ENCODE results near the gene FRMD4A. TPM values are rescaled to one million over a fixed set of nuclear protein-coding genes. Genes with fewer than 3 reads are reported as not detected.

The FRMD4A gene
- total RNA-seq, 1 experiment from 2014 or later: 0.23 TPM

DNA sequence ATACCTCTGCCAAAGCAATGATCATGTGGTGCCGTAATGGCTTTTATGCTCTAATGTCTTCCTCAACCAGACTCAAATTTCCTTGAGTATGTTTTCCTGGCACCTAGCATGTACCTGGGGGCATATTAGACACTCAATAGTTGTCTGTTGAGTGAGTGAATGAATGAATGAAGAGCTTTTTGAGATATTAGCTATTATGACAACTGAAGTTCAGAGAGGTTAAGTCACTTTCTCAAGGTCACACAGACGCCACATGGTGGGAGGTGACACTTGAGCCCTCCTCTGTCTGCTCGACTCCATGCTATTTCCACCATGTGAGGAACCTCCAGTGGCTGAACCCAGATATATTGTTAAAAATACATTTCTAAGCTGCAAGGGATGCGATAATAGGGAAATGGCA lies 611.9 kb downstream of the FRMD4A start:
- Mint-ChIP-seq H3K27ac (ENCODE audit: low read depth, unreplicated experiment) (no peak overlapping the region), H3K36me3 (ENCODE audit: insufficient read depth, unreplicated experiment) (no peaks in the 10 kb centered on the region), H3K4me3 (ENCODE audit: unreplicated experiment) (no peak overlapping the region), H3K27me3 (ENCODE audit: insufficient read depth, unreplicated experiment) (no peaks in the 10 kb centered on the region), H3K9me3 (ENCODE audit: unreplicated experiment) (no peaks in the 10 kb centered on the region), H3K4me1 (ENCODE audit: insufficient read depth, unreplicated experiment) (peaks cover 10% of the 10 kb centered on the region)
- POLR2A ChIA-PET: interaction anchor here (0.6 to 0.8 kb wide), 2 partner anchors 37 to 40 kb away, joined by 3 read pairs; no protein-coding TSS in a partner anchor
- intact Hi-C loops (cut with micrococcal nuclease): no loop called here
- CTCF ChIA-PET: interaction anchor here (1.2 kb wide), 1 partner anchor 10 kb away, joined by 5 read pairs; no protein-coding TSS in a partner anchor
- BruUV-seq (replicated peaks): no TSS peak
- no peak for DNase-seq (ENCODE audit: unreplicated experiment)
- TF ChIP-seq CTCF (IDR thresholded peaks at IDR 0.05; ENCODE audit: unreplicated experiment): no peak

DNA sequence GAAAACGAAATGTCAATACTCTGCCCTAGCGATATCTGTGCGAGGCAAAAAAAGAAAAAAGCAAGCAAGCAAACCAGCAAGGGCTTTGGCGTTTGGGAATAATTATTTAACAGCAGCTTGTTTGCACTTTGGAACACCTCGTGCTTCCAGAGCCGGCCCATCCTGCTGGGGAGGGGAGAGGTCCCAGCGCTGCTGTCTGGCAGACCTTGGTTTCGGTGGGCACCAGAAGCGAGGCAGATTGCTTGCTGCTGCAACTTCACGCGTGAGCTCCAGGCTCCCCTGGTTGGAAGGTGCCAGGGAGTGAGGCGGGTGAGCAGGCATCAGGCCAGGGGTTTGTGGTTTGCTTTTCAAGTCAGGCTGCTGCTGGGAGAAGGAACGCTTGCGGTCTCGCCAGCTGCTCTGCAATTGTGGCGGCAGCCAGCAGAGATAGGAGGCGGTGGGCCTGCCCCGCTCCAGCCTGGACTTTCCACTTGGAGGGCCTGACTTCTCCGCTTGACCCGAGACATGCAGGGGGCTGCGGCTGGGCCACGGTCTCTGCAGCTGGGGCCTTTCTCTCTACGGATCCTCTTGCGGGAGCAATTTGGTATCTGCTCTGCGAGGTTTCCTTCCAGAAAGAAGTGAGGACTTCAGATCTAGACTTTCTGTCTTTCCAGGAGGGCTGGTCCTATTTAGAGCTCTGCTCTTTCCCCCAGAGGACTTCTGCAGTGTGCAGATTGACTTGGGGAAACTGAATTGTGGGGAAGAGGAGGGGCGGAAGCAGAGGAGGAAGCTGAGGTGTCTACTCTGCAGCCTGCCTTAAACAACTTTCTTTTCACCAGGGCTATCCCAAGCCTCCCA lies 612.6 kb downstream of the FRMD4A start:
- no TSS peak for BruUV-seq (replicated peaks)
- Mint-ChIP-seq H3K27ac (ENCODE audit: low read depth, unreplicated experiment) (no peak overlapping the region), H3K27me3 (ENCODE audit: insufficient read depth, unreplicated experiment) (no peaks in the 10 kb centered on the region), H3K4me3 (ENCODE audit: unreplicated experiment) (peak overlapping the region; percentile 71), H3K4me1 (ENCODE audit: insufficient read depth, unreplicated experiment) (peaks cover 12% of the 10 kb centered on the region), H3K36me3 (ENCODE audit: insufficient read depth, unreplicated experiment) (no peaks in the 10 kb centered on the region), H3K9me3 (ENCODE audit: unreplicated experiment) (no peaks in the 10 kb centered on the region)
- intact Hi-C loops (cut with micrococcal nuclease): no loop called here
- ChIA-PET CTCF (interaction anchor here (0.7 to 1.2 kb wide), 2 partner anchors 10 to 1385 kb away, joined by 5 read pairs; no protein-coding TSS in a partner anchor), POLR2A (interaction anchor here (0.7 kb wide), 1 partner anchor 15 kb away, joined by 3 read pairs; no protein-coding TSS in a partner anchor)
- TF ChIP-seq CTCF (IDR thresholded peaks at IDR 0.05; ENCODE audit: unreplicated experiment): no peak
- DNase-seq (ENCODE audit: unreplicated experiment): peak; percentile 82

GRCh38 chr10:13717571-13717935 lies 613.2 kb downstream of the FRMD4A start:
- ChIA-PET POLR2A (interaction anchor here (0.7 kb wide), 1 partner anchor 16 kb away, joined by 3 read pairs; no protein-coding TSS in a partner anchor), CTCF (interaction anchor here (0.5 to 0.7 kb wide), 2 partner anchors 25 to 1386 kb away, joined by 3 to 5 read pairs; no protein-coding TSS in a partner anchor)
- no TSS peak for BruUV-seq (replicated peaks)
- no peak for TF ChIP-seq CTCF (IDR thresholded peaks at IDR 0.05; ENCODE audit: unreplicated experiment)
- intact Hi-C loops (cut with micrococcal nuclease): no loop called here
- Mint-ChIP-seq H3K4me1 (ENCODE audit: insufficient read depth, unreplicated experiment) (peaks cover 17% of the 10 kb centered on the region), H3K9me3 (ENCODE audit: unreplicated experiment) (no peaks in the 10 kb centered on the region), H3K27me3 (ENCODE audit: insufficient read depth, unreplicated experiment) (no peaks in the 10 kb centered on the region), H3K4me3 (ENCODE audit: unreplicated experiment) (peak overlapping the region; percentile 71), H3K27ac (ENCODE audit: low read depth, unreplicated experiment) (no peak overlapping the region), H3K36me3 (ENCODE audit: insufficient read depth, unreplicated experiment) (no peaks in the 10 kb centered on the region)
- no peak for DNase-seq (ENCODE audit: unreplicated experiment)

Measured in MCF 10A (cell line).